ENCODE results near the gene ITCH.
"Not testable (repeated sequence)": the region's sequence is repeated elsewhere in the genome, so short reads cannot be mapped to it uniquely, and the experiment has no call there.

The ITCH gene

DNA sequence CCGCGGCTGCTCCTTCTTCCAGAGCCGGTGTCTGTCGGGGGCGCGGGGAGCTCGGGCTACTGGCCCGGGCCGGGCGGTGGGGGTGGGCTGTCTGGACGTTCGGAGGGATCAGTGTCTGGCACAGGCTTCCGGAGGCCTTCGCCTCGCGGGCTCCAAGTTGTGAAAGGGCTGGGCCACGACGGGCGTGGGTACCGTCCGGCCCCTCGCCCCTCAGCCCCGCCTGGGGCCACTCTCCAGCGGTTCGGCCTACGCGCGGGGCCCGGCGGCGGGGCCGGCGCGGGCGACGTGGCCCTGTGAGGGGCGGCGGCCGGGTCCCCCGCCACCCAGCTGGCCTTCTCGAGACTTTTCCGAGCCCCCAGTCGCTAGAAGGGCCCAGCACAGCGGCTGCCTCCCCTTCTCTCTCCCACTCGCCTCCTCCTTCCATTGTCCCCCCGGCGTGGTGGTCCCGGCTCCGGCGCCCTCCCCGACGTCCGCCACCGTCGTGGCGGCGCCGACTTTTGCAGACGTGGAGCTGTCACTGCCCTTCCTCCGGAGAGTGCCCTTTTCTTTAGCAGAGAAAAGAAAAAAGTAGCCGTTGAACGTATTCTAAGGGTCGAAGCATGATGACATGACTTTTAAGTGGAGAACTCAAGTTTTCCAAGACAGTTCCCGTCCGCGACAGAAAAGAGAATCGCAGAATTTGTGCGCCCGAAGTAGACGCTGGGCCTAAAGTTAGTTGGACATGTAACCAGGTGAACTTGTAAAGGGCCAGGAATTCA, 571 bp downstream of the ITCH start:
- DNase-seq (ENCODE audit: extremely low spot score): no peak
- POLR2A ChIA-PET: interaction anchor here (0.8 to 2.3 kb wide), 13 partner anchors 8 to 173 kb away, joined by 3 to 16 read pairs (median 3); partner anchors contain the start of gene DYNLRB1
- TF ChIP-seq FOXM1 (IDR thresholded peaks at IDR 0.05; ENCODE audit: borderline replicate concordance) (no peak), FOXK2 (IDR thresholded peaks at IDR 0.05) (no peak), NFRKB (IDR thresholded peaks at IDR 0.05) (no peak), LEF1 (IDR thresholded peaks at IDR 0.05; ENCODE audit: borderline replicate concordance) (0 out of 2 replicates have a peak, but pooled peaks have one; percentile 53), TARDBP (IDR thresholded peaks at IDR 0.05) (no peak)
- CTCF ChIA-PET: interaction anchor here (0.9 to 1.5 kb wide), 3 partner anchors 51 to 159 kb away, joined by 3 to 7 read pairs (median 3); no protein-coding TSS in a partner anchor

DNA sequence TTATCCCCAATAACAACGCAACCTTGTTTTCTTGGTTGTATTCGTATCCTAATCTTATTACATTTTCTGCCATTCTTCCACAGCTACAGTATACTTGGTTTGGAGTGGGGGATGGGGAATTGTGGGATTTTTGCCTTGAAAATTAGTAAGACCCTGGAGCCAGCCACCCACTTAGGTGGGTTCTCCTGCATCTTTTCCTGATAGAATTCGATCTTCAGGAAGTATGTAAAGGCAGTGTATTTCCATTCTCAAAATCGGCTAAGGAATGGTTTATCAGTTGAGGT, 1.1 kb downstream of the ITCH start:
- no peak for DNase-seq (ENCODE audit: extremely low spot score)
- ChIA-PET POLR2A (interaction anchor here (0.9 to 2.3 kb wide), 7 partner anchors 8 to 173 kb away, joined by 3 to 16 read pairs (median 3); partner anchors contain the start of gene DYNLRB1), CTCF (no interaction called here)
- TF ChIP-seq FOXK2 (IDR thresholded peaks at IDR 0.05) (no peak), L3MBTL2 (conservative IDR thresholded peaks at IDR 0.05) (no peak), BHLHE40 (IDR thresholded peaks at IDR 0.05; ENCODE audit: borderline replicate concordance) (no peak), NFRKB (IDR thresholded peaks at IDR 0.05) (no peak), ARNT (IDR thresholded peaks at IDR 0.05) (no peak), CTBP1 (IDR thresholded peaks at IDR 0.05; ENCODE audit: borderline replicate concordance) (no peak), TARDBP (IDR thresholded peaks at IDR 0.05) (no peak), FOXM1 (IDR thresholded peaks at IDR 0.05; ENCODE audit: borderline replicate concordance) (no peak)

DNA sequence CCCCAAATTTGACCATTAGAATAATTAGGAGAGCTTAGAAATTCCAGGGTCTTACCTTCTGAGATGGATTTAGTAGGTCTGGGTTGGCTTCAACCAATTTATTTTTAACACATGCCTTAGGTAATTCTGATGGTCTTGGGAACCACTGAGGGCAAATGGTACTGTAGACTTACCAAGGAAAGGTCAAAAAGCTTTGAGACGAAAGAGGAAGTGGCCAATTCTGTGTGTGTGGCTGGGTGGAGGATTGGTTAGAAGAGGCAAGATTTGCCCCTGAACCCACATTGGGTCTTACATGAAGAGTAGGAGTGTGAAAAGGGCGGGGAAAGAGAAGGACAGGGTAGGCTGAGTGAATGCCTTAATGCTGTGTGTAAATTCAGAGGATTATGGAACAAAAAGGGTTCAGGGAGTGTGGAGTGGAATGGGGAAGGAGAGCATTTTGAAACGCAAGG, 2.7 kb downstream of the ITCH start:
- TF ChIP-seq, protein P1, sequence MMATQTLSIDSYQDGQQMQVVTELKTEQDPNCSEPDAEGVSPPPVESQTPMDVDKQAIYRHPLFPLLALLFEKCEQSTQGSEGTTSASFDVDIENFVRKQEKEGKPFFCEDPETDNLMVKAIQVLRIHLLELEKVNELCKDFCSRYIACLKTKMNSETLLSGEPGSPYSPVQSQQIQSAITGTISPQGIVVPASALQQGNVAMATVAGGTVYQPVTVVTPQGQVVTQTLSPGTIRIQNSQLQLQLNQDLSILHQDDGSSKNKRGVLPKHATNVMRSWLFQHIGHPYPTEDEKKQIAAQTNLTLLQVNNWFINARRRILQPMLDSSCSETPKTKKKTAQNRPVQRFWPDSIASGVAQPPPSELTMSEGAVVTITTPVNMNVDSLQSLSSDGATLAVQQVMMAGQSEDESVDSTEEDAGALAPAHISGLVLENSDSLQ (IDR thresholded peaks at IDR 0.05): no peak
- TF ChIP-seq SUZ12 (IDR thresholded peaks at IDR 0.05) (no peak), SP1 (IDR thresholded peaks at IDR 0.05) (no peak), TARDBP (IDR thresholded peaks at IDR 0.05) (no peak), ARNT (IDR thresholded peaks at IDR 0.05) (no peak), LEF1 (IDR thresholded peaks at IDR 0.05; ENCODE audit: borderline replicate concordance) (no peak), CTBP1 (IDR thresholded peaks at IDR 0.05; ENCODE audit: borderline replicate concordance) (no peak)
- POLR2A ChIA-PET: no interaction called here
- DNase-seq (ENCODE audit: extremely low spot score): no peak
- CTCF ChIA-PET: interaction anchor here (1.0 kb wide), 1 partner anchor 53 kb away, joined by 3 read pairs; no protein-coding TSS in a partner anchor

DNA sequence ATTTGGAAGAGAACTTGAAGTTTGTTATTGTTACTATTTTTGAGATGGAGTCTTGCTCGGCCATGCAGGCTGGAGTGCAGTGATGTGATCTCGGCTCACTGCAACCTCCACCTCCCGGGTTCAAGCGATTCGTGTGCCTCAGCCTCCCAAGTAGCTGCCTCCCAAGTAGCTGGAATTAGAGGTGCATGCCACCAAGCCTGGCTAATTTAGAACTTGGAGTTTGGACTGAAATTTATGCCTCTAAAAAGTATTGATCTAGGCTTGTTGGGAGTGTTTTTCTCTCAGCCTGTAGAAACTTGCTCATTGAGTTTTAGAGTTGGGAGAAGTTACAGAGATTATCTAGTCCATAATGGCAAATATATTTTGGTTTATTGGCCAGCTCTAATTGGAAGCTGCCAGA, 4.1 kb downstream of the ITCH start:
- ChIA-PET POLR2A (no interaction called here), CTCF (no interaction called here)
- TF ChIP-seq FOXM1 (IDR thresholded peaks at IDR 0.05; ENCODE audit: borderline replicate concordance) (no peak), FOXA1 (IDR thresholded peaks at IDR 0.05) (no peak), LEF1 (IDR thresholded peaks at IDR 0.05; ENCODE audit: borderline replicate concordance) (no peak), L3MBTL2 (conservative IDR thresholded peaks at IDR 0.05) (no peak), TARDBP (IDR thresholded peaks at IDR 0.05) (no peak), CTBP1 (IDR thresholded peaks at IDR 0.05; ENCODE audit: borderline replicate concordance) (no peak), BHLHE40 (IDR thresholded peaks at IDR 0.05; ENCODE audit: borderline replicate concordance) (no peak), NFRKB (IDR thresholded peaks at IDR 0.05) (no peak), SUZ12 (IDR thresholded peaks at IDR 0.05) (no peak), ZNF384 (IDR thresholded peaks at IDR 0.05) (no peak), ARNT (IDR thresholded peaks at IDR 0.05) (no peak), HDGF (IDR thresholded peaks at IDR 0.05; ENCODE audit: borderline replicate concordance) (no peak)
- TF ChIP-seq, protein P1 (IDR thresholded peaks at IDR 0.05): no peak
- DNase-seq (ENCODE audit: extremely low spot score): no peak

DNA sequence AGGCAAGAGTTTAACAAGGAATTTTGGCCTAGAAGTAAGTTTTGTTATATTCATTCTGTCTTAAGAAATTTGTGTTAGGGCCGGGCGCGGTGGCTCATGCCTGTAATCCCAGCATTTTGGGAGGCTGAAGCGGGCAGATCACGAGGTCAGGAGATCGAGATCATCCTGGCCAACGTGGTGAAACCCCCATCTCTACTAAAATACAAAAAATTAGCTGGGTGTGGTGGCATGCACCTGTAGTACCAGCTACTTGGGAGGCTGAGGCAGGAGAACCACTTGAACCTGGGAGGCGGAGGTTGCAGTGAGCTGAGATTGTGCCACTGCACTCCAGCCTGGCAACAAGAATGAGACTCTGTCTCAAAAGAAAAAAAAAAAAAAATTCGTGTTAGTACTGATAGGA, 4.8 kb downstream of the ITCH start:
- DNase-seq (ENCODE audit: extremely low spot score); CTCF ChIA-PET; POLR2A ChIA-PET: not testable (repeated sequence)

DNA sequence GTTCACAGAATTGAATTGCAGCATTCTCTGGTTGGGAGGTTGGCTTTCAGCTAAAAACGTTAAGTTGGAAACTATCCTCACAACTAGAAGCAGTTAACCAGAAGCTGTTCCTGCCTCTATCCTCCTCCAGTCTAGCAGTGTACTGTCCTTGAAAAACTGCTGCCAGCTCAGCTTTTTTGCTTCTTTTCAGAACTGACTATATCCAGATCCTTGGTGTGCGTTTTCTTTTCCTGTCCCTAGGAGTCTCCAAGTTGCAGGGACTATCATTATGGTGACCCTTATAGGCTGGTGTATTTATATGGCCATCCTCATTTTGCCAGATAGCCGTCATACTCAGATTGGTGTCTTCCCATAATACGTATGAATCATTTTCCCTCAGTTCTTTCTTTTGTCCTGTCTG, 5.5 kb downstream of the ITCH start:
- CTCF ChIA-PET: interaction anchor here (0.7 kb wide), 1 partner anchor 324 kb away, joined by 3 read pairs; no protein-coding TSS in a partner anchor

DNA sequence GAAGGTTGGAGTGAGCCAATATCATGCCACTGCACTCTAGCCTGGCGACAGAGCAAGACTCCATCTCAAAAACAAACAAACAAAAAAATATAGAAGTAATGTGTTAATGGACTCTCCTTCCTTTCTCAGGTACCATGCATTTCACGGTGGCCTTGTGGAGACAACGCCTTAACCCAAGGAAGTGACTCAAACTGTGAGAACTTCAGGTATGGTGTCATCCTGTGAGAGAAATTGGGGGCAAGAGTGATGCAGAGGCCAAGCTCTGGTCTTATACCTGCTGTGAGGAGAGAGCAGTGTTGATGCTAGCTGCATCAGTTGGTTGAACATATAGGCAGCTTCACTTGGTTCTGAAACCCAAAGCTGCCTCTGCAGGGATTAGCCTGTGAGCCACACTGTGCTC, 6.2 kb downstream of the ITCH start:
- TF ChIP-seq FOXK2 (IDR thresholded peaks at IDR 0.05) (no peak), ARNT (IDR thresholded peaks at IDR 0.05) (no peak), SP1 (IDR thresholded peaks at IDR 0.05) (no peak), TARDBP (IDR thresholded peaks at IDR 0.05) (no peak), SUZ12 (IDR thresholded peaks at IDR 0.05) (no peak), L3MBTL2 (conservative IDR thresholded peaks at IDR 0.05) (no peak), FOXA1 (IDR thresholded peaks at IDR 0.05) (no peak), LEF1 (IDR thresholded peaks at IDR 0.05; ENCODE audit: borderline replicate concordance) (no peak), FOXM1 (IDR thresholded peaks at IDR 0.05; ENCODE audit: borderline replicate concordance) (no peak), HDGF (IDR thresholded peaks at IDR 0.05; ENCODE audit: borderline replicate concordance) (no peak), BHLHE40 (IDR thresholded peaks at IDR 0.05; ENCODE audit: borderline replicate concordance) (no peak), ELF4 (IDR thresholded peaks at IDR 0.05) (no peak), ZNF384 (IDR thresholded peaks at IDR 0.05) (no peak), CTBP1 (IDR thresholded peaks at IDR 0.05; ENCODE audit: borderline replicate concordance) (no peak), NFRKB (IDR thresholded peaks at IDR 0.05) (no peak)
- TF ChIP-seq, protein P1 (IDR thresholded peaks at IDR 0.05): no peak
- CTCF ChIA-PET: interaction anchor here (1.4 kb wide), 1 partner anchor 57 kb away, joined by 3 read pairs; no protein-coding TSS in a partner anchor
- no peak for DNase-seq (ENCODE audit: extremely low spot score)
- POLR2A ChIA-PET: no interaction called here

More for the DNA sequence above, 5.5 kb downstream of the ITCH start:
- TF ChIP-seq HDGF (IDR thresholded peaks at IDR 0.05; ENCODE audit: borderline replicate concordance) (no peak), SUZ12 (IDR thresholded peaks at IDR 0.05) (no peak)
- DNase-seq (ENCODE audit: extremely low spot score): no peak
- POLR2A ChIA-PET: no interaction called here
